ENCODE data around the gene FFAR1.
A peak's percentile ranks its signal among the peaks of the same experiment; 100 is the strongest.
"Not testable (repeated sequence)": the region's sequence is repeated elsewhere in the genome, so short reads cannot be mapped to it uniquely, and the experiment has no call there.

Gene FFAR1

DNA sequence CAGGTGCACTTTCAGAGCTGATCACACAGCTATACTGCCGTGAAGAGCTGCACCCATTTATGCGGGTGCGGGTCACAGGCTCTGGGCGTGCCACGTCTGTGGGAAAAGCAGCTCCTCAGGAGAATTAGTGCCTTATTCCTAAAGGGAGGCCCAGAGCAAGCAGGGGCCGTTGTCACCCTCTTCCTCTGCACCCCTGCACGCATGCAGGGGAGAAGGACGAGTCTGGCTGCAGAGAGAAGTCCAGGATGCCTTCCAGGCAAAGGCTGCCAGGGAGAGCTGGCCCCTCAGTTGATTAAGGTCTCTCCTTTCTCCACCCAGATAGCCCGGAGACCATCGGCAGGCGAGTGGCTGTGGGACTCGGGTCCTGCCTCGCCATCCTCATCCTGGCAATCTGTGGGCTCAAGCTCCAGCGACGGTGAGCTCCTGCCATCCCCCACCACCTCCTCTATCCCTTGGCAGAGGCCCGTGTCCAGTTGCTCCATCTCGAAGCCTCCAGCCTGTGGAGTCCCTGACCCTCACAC is 3.1 kb upstream of the FFAR1 start:
- DNase-seq: no peak

DNA sequence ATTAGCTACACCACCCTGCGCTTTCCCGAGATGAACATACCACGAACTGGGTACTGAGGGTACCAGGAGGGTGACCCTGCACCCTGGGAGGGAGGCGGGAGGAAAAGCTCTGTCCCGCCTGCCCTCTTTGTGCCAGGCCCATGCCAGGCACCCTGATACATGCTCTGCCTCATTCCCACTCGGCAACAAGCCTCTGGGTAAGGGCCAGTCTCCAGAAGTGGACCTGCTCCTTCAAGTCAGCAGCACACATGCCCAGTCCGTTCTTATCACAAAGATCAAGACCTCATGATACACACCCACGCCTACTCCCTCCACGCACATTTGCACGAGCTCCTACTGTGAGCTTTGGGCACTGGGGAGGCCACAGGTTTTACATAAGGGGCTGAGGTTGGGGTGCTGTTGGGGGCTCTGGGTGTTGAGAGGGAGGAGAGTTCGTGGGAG is 2.0 kb upstream of the FFAR1 start:
- no peak for DNase-seq

GRCh38 chr19:35346193-35347052 is 1.3 kb upstream of the FFAR1 start:
- DNase-seq: peak; percentile 59

- no peak for DNase-seq
Measured at GRCh38 chr19:35347930-35348298, 212 bp downstream of the FFAR1 start.

GRCh38 chr19:35348911-35349611 is 1.4 kb downstream of the FFAR1 start:
- no peak for DNase-seq

GRCh38 chr19:35349614-35350521 is 2.2 kb downstream of the FFAR1 start:
- DNase-seq: no peak

DNA sequence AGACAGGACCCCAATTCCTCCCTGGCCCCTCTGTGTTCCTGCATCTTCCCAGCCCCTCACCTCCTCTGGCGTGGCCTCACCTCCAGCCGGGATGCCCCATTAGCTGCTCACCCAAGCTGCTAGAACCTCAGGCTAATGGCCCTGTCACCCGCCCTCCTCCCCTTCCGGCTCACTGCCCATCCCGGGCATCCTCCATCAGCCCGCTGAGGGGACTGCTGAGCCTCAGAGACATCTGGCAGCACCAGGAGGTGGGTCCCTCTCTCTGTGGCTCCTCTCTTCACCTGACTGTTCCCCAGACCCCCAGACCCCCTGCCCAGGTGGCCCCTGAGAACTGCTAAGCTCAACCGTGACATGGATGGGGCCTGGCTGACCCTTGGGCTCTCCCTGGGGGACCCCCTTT is 2.9 kb downstream of the FFAR1 start:
- DNase-seq: no peak

DNA sequence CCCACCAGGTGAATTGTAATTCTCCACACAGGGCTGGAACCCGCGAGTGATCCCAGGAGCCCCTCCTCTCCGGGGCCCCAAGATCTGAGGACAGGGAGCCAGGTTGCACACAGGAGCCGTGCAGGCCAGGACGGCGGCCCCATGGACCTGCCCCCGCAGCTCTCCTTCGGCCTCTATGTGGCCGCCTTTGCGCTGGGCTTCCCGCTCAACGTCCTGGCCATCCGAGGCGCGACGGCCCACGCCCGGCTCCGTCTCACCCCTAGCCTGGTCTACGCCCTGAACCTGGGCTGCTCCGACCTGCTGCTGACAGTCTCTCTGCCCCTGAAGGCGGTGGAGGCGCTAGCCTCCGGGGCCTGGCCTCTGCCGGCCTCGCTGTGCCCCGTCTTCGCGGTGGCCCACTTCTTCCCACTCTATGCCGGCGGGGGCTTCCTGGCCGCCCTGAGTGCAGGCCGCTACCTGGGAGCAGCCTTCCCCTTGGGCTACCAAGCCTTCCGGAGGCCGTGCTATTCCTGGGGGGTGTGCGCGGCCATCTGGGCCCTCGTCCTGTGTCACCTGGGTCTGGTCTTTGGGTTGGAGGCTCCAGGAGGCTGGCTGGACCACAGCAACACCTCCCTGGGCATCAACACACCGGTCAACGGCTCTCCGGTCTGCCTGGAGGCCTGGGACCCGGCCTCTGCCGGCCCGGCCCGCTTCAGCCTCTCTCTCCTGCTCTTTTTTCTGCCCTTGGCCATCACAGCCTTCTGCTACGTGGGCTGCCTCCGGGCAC is 3.9 kb downstream of the FFAR1 start:
- DNase-seq: no peak

GRCh38 chr19:35352177-35352447 is 4.4 kb downstream of the FFAR1 start:
- no peak for DNase-seq

- peak; percentile 64 for DNase-seq
Measured at GRCh38 chr19:35352448-35353304, 5.0 kb downstream of the FFAR1 start.

- DNase-seq: no peak
Measured at GRCh38 chr19:35353635-35354034, 5.9 kb downstream of the FFAR1 start.

- DNase-seq: no peak
Measured at GRCh38 chr19:35354898-35355297, 7.2 kb downstream of the FFAR1 start.

GRCh38 chr19:35355791-35356460 is 8.2 kb downstream of the FFAR1 start:
- no peak for DNase-seq

DNA sequence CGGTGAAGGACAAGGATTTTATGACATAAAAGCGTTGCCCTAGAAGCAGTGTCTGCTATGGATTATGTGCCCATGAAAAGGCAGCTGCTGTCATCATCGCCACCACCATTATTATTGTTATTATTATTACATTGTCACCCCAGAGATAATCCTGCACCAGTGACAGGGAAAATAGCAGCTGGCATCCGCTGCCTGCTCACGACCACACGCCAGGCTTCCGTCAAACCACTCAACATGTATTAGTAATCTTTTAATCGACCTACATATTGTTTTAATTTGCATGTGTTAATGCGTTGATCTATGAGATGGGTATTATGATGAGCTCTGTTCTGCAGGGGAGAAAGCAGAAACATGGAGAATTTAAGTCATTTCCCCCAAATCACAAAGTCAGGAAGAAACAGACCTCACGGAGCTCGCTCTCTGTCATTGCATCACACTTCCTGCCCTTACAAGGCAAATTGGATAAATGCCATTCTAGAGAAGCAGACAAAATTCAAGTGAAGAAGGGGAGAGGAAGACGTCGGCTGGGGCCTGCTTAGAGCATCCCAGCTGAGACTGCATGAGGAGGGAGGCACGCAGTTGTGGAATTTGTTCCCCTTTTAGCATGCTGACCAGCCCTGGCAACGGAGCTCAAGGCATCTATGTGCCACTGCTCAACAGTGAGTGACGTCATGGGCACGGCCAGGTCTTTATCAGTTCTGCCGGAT is 10.3 kb downstream of the FFAR1 start, which contains the start of gene FFAR3:
Gene FFAR3, plus strand, starts transcription at position 594 of the 707 bp plus-strand sequence. CDS start 431 bp downstream, outside the sequence.
- DNase-seq: no peak

DNA sequence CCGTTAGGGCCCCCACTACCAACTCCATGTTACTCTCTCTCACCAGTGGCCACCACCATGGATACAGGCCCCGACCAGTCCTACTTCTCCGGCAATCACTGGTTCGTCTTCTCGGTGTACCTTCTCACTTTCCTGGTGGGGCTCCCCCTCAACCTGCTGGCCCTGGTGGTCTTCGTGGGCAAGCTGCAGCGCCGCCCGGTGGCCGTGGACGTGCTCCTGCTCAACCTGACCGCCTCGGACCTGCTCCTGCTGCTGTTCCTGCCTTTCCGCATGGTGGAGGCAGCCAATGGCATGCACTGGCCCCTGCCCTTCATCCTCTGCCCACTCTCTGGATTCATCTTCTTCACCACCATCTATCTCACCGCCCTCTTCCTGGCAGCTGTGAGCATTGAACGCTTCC is 11.1 kb downstream of the FFAR1 start:
- DNase-seq: not testable (repeated sequence)

DNA sequence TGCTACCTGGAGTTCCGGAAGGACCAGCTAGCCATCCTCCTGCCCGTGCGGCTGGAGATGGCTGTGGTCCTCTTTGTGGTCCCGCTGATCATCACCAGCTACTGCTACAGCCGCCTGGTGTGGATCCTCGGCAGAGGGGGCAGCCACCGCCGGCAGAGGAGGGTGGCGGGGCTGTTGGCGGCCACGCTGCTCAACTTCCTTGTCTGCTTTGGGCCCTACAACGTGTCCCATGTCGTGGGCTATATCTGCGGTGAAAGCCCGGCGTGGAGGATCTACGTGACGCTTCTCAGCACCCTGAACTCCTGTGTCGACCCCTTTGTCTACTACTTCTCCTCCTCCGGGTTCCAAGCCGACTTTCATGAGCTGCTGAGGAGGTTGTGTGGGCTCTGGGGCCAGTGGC is 11.7 kb downstream of the FFAR1 start:
- DNase-seq: not testable (repeated sequence)

DNA sequence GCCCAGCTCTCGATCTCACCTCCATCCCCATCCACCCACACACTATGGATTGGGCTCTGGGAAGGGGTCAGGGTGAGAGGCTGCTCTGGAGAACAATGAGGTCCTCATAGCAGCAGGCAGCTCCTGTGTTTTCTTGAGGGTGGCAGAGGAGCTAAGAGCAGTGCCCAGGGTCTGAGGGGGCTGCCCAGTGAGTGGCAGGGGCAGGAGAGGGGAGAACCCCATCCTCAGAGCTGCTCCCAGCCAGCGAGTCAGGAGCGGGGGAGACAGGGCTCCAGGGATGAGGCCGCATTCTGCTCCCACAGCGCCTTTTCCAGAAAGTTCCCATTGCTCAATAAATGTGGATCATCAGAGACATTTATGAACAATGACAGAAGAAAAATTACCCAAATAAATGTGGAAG is 12.4 kb downstream of the FFAR1 start:
- not testable (repeated sequence) for DNase-seq

GRCh38 chr19:35360880-35361420 is 13.2 kb downstream of the FFAR1 start:
- no peak for DNase-seq

GRCh38 chr19:35362261-35363000 is 14.7 kb downstream of the FFAR1 start:
- DNase-seq: no peak

All from stimulated activated naive CD4-positive, alpha-beta T cell treated with Interleukin-2 at 50 U/mL for 16 hours (primary cell).